K562 (cell line): ENCODE data around the gene GRIN2A. TPM values are rescaled to one million over a fixed set of nuclear protein-coding genes. Genes with fewer than 3 reads are reported as not detected.

Experiments used
- CREB1 ChIP-seq, 2 experiments: sonication (generic) in 1 of 2; formaldehyde crosslinking in 1 of 2; IDR thresholded peaks; 2 replicates each; pipeline versions ENCODE4 v1.6.1 to v1.8.0; 2012 to 2022; ENCODE audit warnings: inconsistent platforms in 1 of 2, mild to moderate bottlenecking in 1 of 2, missing genetic modification reagents in 1 of 2, moderate library complexity in 1 of 2
- CXXC5 ChIP-seq: fragments of 250-450 bp; sonication (Bioruptor Pico); IDR thresholded peaks from 2 replicates; pipeline ENCODE4 v1.8.0; 2022; ENCODE audit warnings: inconsistent platforms, mild to moderate bottlenecking, moderate library complexity
- REST ChIP-seq, 2 experiments: fragments of 450-650 bp; formaldehyde crosslinking in 1 of 2; IDR thresholded peaks; 2 replicates each; pipeline versions ENCODE4 v1.4.0 to v1.6.1; 2014 to 2020; ENCODE audit warnings: mild to moderate bottlenecking in 2 of 2, borderline replicate concordance in 1 of 2, low read depth in 1 of 2
- polyA plus RNA-seq, 8 experiments: library from polyadenylated mRNA; depleted of rRNA in 4 of 8; stranded (reverse) in 5 of 8; unstranded in 3 of 8; fragments of >200 nt; fragmentation: Nextera tagmentation in 2 of 8; fragmentation: Illumina TruSeq in 1 of 8; extraction: Ambion mirVana in 2 of 8; extraction: Trizol in 1 of 8; gene quantifications; 2 replicates each; pipeline versions ENCODE4 v1.2.1 to v1.2.3, GENCODE V29; 2011 to 2014; ENCODE audit warnings: inconsistent platforms in 1 of 8, missing spikeins in 1 of 8
- total RNA-seq, 7 experiments: library from RNA; depleted of rRNA in 6 of 7; stranded (reverse); fragments of >200 nt in 6 of 7; fragmentation: Illumina TruSeq in 2 of 7; extraction: Trizol in 2 of 7; gene quantifications; 2 replicates each; pipeline versions ENCODE4 v1.2.1 to v1.2.3, GENCODE V29; 2011 to 2021; ENCODE audit warnings: low replicate concordance in 1 of 7

Gene GRIN2A
- total and polyA plus RNA-seq, 9 of the 15 experiments (the other 6 are each of a cell fraction or from before 2014, with no cell fraction given): not detected

GRCh38 chr16:9909072-9909825 lies 273.0 kb downstream of the GRIN2A start (continued):
- no peak for TF ChIP-seq REST (IDR thresholded peaks at IDR 0.05; ENCODE audit: borderline replicate concordance)
- no peak for TF ChIP-seq REST (CRISPR knock-in tag; IDR thresholded peaks at IDR 0.05; ENCODE audit: low read depth)
- TF ChIP-seq CREB1 (IDR thresholded peaks at IDR 0.05): no peak
- TF ChIP-seq CREB1 (CRISPR knock-in tag; IDR thresholded peaks at IDR 0.05): no peak
- TF ChIP-seq CXXC5 (CRISPR knock-in tag): no peak
